Hair follicle dermal papilla cell (primary cell): Measurements from ENCODE around the gene PGAM2. TPM values are rescaled to one million over a fixed set of nuclear protein-coding genes. Genes with fewer than 3 reads are reported as not detected.

Experiments
- total RNA-seq: library from RNA; depleted of rRNA; stranded (reverse); fragments of >200 nt; gene quantifications from 2 replicates; pipeline ENCODE4 v1.2.3, GENCODE V29; 2012

The PGAM2 gene
- total RNA-seq: 0.24 and 0.32 TPM in 2 replicates

GRCh38 chr7:44065431-44066110, at the start of gene PGAM2:
Gene PGAM2 (minus strand): TSS chr7:44065567. CDS start chr7:44065529, 38 bp downstream.

GRCh38 chr7:44103923-44104859, 38.8 kb upstream of the PGAM2 start, which contains the start of gene AEBP1:
Gene AEBP1 (plus strand): TSS chr7:44104345. CDS start chr7:44104666, 321 bp downstream.

GRCh38 chr7:44044315-44045225, 20.8 kb downstream of the PGAM2 start, which contains the start of gene DBNL:
Gene DBNL (plus strand): TSS chr7:44044702. CDS start chr7:44044738, 36 bp downstream.

Other genes starting within 250 kb of the PGAM2 start
- 80.2 and 90.2 TPM in 2 replicates for gene MRPS24, start 196.1 kb downstream of the PGAM2 start, total RNA-seq
- gene URGCP, start 159.0 kb downstream of the PGAM2 start, total RNA-seq: 37.2 and 42.8 TPM in 2 replicates
- gene UBE2D4, start 139.1 kb downstream of the PGAM2 start, total RNA-seq: 18.8 and 22.6 TPM in 2 replicates
- under 0.01 TPM in 1 of 2 replicates, not detected in the other for gene SPDYE1, start 67.7 kb downstream of the PGAM2 start, total RNA-seq
- gene DBNL, start 20.9 kb downstream of the PGAM2 start, total RNA-seq: 144 and 156 TPM in 2 replicates
- 27.0 and 28.9 TPM in 2 replicates for gene POLM, start 17.0 kb upstream of the PGAM2 start, total RNA-seq
- gene AEBP1, start 38.8 kb upstream of the PGAM2 start, total RNA-seq: 272 and 309 TPM in 2 replicates
- 77.7 and 97.1 TPM in 2 replicates for gene POLD2, start 58.0 kb upstream of the PGAM2 start, total RNA-seq
- not detected in 2 replicates for gene MYL7, start 75.8 kb upstream of the PGAM2 start, total RNA-seq
- gene GCK, start 123.9 kb upstream of the PGAM2 start, total RNA-seq: 0.36 and 1.1 TPM in 2 replicates
- 117 and 121 TPM in 2 replicates for gene YKT6, start 135.4 kb upstream of the PGAM2 start, total RNA-seq